T-helper 2 cell treated with Interferon-gamma antibody and Interleukin-4, amounts not matched to agents 5 μg/mL and 100 μg/mL, for 36 hours (primary cell): ENCODE results near the gene CBX1.
A peak's percentile ranks its signal among the peaks of the same experiment; 100 is the strongest.
"Not testable (repeated sequence)": the region's sequence is repeated elsewhere in the genome, so short reads cannot be mapped to it uniquely, and the experiment has no call there.

Experiments used
- DNase-seq: peaks from one replicate; pipeline ENCODE4 v3.0.0; 2021; ENCODE audit warnings: low spot score
- H3K27ac Mint-ChIP-seq: one replicate; pipeline ENCODE4 v1.8.0; 2021; ENCODE audit warnings: mild to moderate bottlenecking, mixed read lengths
- H3K27me3 Mint-ChIP-seq: one replicate; pipeline ENCODE4 v1.8.0; 2021; ENCODE audit warnings: low read depth, mixed read lengths
- H3K36me3 Mint-ChIP-seq: one replicate; pipeline ENCODE4 v1.8.0; 2021; ENCODE audit warnings: low read depth, mixed read lengths
- H3K4me1 Mint-ChIP-seq: one replicate; pipeline ENCODE4 v1.8.0; 2021; ENCODE audit warnings: low read depth, mixed read lengths
- H3K4me3 Mint-ChIP-seq: one replicate; pipeline ENCODE4 v1.8.0; 2022; ENCODE audit warnings: mild to moderate bottlenecking, moderate library complexity, mixed read lengths
- H3K9me3 Mint-ChIP-seq: one replicate; pipeline ENCODE4 v1.8.0; 2021; ENCODE audit warnings: mixed read lengths

Gene CBX1

GRCh38 chr17:48047741-48048383 is 53.4 kb downstream of the CBX1 start, which contains the start of gene NFE2L1:
NFE2L1 (plus strand) TSS chr17:48048359; CDS start chr17:48051119, 2,760 bp downstream.
- Mint-ChIP-seq H3K4me1 (peaks cover 39% of the 10 kb centered on the region), H3K36me3 (peaks cover 22% of the 10 kb centered on the region)

GRCh38 chr17:48047113-48047740 is 54.1 kb downstream of the CBX1 start:
- peak overlapping the region; percentile 98 for H3K27ac Mint-ChIP-seq
- no peaks in the 10 kb centered on the region for H3K9me3 Mint-ChIP-seq
- H3K4me1 Mint-ChIP-seq = peaks cover 35% of the 10 kb centered on the region
- peaks cover 16% of the 10 kb centered on the region for H3K36me3 Mint-ChIP-seq
- no peaks in the 10 kb centered on the region for H3K27me3 Mint-ChIP-seq
- no peak for DNase-seq
- peak overlapping the region; percentile 98 for H3K4me3 Mint-ChIP-seq

More at GRCh38 chr17:48047741-48048383, 53.4 kb downstream of the CBX1 start, which contains the start of gene NFE2L1:
- H3K9me3 Mint-ChIP-seq = no peaks in the 10 kb centered on the region
- peak within 1 kb of the TSS; percentile 98 for H3K27ac Mint-ChIP-seq
- H3K27me3 Mint-ChIP-seq = no peaks in the 10 kb centered on the region
- H3K4me3 Mint-ChIP-seq = peak within 1 kb of the TSS; percentile 98
- DNase-seq = peak; percentile 98

- peaks cover 29% of the 10 kb centered on the region for H3K4me1 Mint-ChIP-seq
- no peaks in the 10 kb centered on the region for H3K9me3 Mint-ChIP-seq
- H3K36me3 Mint-ChIP-seq = peaks cover 10% of the 10 kb centered on the region
- H3K27ac Mint-ChIP-seq = peak overlapping the region; percentile 98
- peak overlapping the region; percentile 98 for H3K4me3 Mint-ChIP-seq
- DNase-seq = no peak
- H3K27me3 Mint-ChIP-seq = no peaks in the 10 kb centered on the region
Observed at GRCh38 chr17:48046296-48046695, 55.0 kb downstream of the CBX1 start.

GRCh38 chr17:48045316-48046001 is 55.8 kb downstream of the CBX1 start:
- H3K9me3 Mint-ChIP-seq = no peaks in the 10 kb centered on the region
- no peaks in the 10 kb centered on the region for H3K27me3 Mint-ChIP-seq
- H3K27ac Mint-ChIP-seq = peak overlapping the region; percentile 17
- no peak for DNase-seq
- peak overlapping the region; percentile 98 for H3K4me3 Mint-ChIP-seq
- peaks cover 23% of the 10 kb centered on the region for H3K4me1 Mint-ChIP-seq
- peaks cover 6% of the 10 kb centered on the region for H3K36me3 Mint-ChIP-seq

GRCh38 chr17:48044851-48045250 is 56.4 kb downstream of the CBX1 start:
- H3K27me3 Mint-ChIP-seq = no peaks in the 10 kb centered on the region
- DNase-seq = no peak
- no peak overlapping the region for H3K27ac Mint-ChIP-seq
- H3K36me3 Mint-ChIP-seq = peaks cover 4% of the 10 kb centered on the region
- H3K4me3 Mint-ChIP-seq = no peak overlapping the region
- peaks cover 19% of the 10 kb centered on the region for H3K4me1 Mint-ChIP-seq
- H3K9me3 Mint-ChIP-seq = no peaks in the 10 kb centered on the region

GRCh38 chr17:48043176-48043575 is 58.1 kb downstream of the CBX1 start:
- Mint-ChIP-seq H3K9me3 (no peaks in the 10 kb centered on the region), H3K4me1 (peaks cover 20% of the 10 kb centered on the region), H3K27me3 (peaks cover 13% of the 10 kb centered on the region), H3K4me3 (no peak overlapping the region), H3K27ac (no peak overlapping the region), H3K36me3 (peaks cover 1% of the 10 kb centered on the region)
- DNase-seq = no peak

GRCh38 chr17:48038687-48039086 is 62.6 kb downstream of the CBX1 start:
- Mint-ChIP-seq H3K4me3 (peak overlapping the region; percentile 86), H3K9me3 (no peaks in the 10 kb centered on the region), H3K27me3 (peaks cover 31% of the 10 kb centered on the region), H3K4me1 (peaks cover 11% of the 10 kb centered on the region), H3K27ac (no peak overlapping the region), H3K36me3 (peaks cover 2% of the 10 kb centered on the region)
- no peak for DNase-seq

GRCh38 chr17:48037838-48038323 is 63.4 kb downstream of the CBX1 start:
- Mint-ChIP-seq H3K9me3 (no peaks in the 10 kb centered on the region), H3K36me3 (peaks cover 2% of the 10 kb centered on the region), H3K4me3 (peak overlapping the region; percentile 86), H3K4me1 (peaks cover 10% of the 10 kb centered on the region), H3K27ac (peak overlapping the region; percentile 69), H3K27me3 (peaks cover 34% of the 10 kb centered on the region)
- no peak for DNase-seq

- Mint-ChIP-seq H3K4me1 (peaks cover 10% of the 10 kb centered on the region), H3K27ac (peak within 1 kb of the TSS; percentile 69), H3K36me3 (peaks cover 2% of the 10 kb centered on the region), H3K4me3 (peak within 1 kb of the TSS; percentile 86), H3K9me3 (no peaks in the 10 kb centered on the region), H3K27me3 (peaks cover 40% of the 10 kb centered on the region)
- DNase-seq = peak; percentile 49
Observed at GRCh38 chr17:48037036-48037837, 64.0 kb downstream of the CBX1 start, which contains the start of gene COPZ2. COPZ2 (minus strand) TSS chr17:48037797; CDS start chr17:48037777, 20 bp downstream.

- Mint-ChIP-seq H3K27me3 (peaks cover 42% of the 10 kb centered on the region), H3K4me1 (peaks cover 10% of the 10 kb centered on the region), H3K27ac (no peak overlapping the region), H3K4me3 (peak overlapping the region; percentile 80), H3K9me3 (no peaks in the 10 kb centered on the region), H3K36me3 (peaks cover 2% of the 10 kb centered on the region)
- DNase-seq = no peak
Observed at GRCh38 chr17:48036693-48037035, 64.6 kb downstream of the CBX1 start.

- not testable (repeated sequence) for H3K4me3 Mint-ChIP-seq, DNase-seq, H3K9me3 Mint-ChIP-seq, H3K27ac Mint-ChIP-seq, H3K36me3 Mint-ChIP-seq, H3K4me1 Mint-ChIP-seq
- peaks cover 53% of the 10 kb centered on the region for H3K27me3 Mint-ChIP-seq
Observed at GRCh38 chr17:48034734-48035133, 66.5 kb downstream of the CBX1 start.

GRCh38 chr17:48031966-48032365 is 69.3 kb downstream of the CBX1 start:
- peaks cover 42% of the 10 kb centered on the region for H3K27me3 Mint-ChIP-seq
- no peaks in the 10 kb centered on the region for H3K36me3 Mint-ChIP-seq

GRCh38 chr17:48030531-48030930 is 70.7 kb downstream of the CBX1 start:
- Mint-ChIP-seq H3K27me3 (peaks cover 33% of the 10 kb centered on the region), H3K4me3 (no peak overlapping the region), H3K36me3 (no peaks in the 10 kb centered on the region), H3K4me1 (peaks cover 12% of the 10 kb centered on the region), H3K9me3 (no peaks in the 10 kb centered on the region), H3K27ac (no peak overlapping the region)
- DNase-seq = no peak

More at GRCh38 chr17:48031966-48032365, 69.3 kb downstream of the CBX1 start:
- Mint-ChIP-seq H3K9me3 (no peaks in the 10 kb centered on the region), H3K27ac (no peak overlapping the region), H3K4me3 (no peak overlapping the region), H3K4me1 (peaks cover 3% of the 10 kb centered on the region)
- DNase-seq = no peak
